Measurements from ENCODE around the gene TEX19. TPM values are rescaled to one million over a fixed set of nuclear protein-coding genes. Genes with fewer than 3 reads are reported as not detected.
"Not testable (repeated sequence)": the region's sequence is repeated elsewhere in the genome, so short reads cannot be mapped to it uniquely, and the experiment has no call there.

Gene TEX19
- total and polyA plus RNA-seq, 2 of the 8 experiments (the other 6 are each of a cell fraction or from before 2014, with no cell fraction given): 0.54 to 0.80 TPM

DNA sequence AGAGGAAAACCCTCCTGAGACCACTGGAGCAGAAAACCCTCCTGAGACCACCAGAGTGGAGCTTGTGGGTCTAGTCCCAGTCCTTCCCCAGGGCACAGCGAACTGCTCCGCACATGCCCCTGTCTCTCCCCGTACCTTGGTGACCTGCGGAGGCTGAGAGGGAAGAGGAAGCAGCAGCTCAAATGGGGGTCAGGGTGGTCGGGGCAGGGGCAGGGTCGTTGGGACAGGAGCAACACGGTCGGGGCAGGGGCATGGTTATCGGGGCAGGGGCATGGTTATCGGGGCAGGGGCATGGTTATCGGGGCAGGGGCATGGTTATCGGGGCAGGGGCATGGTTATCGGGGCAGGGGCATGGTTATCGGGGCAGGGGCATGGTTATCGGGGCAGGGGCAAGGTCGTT lies 53.0 kb downstream of the TEX19 start:
- POLR2A ChIA-PET (ENCODE audit: partially characterized antibody): interaction anchor here (0.6 to 1.5 kb wide), 2 partner anchors 22 to 29 kb away, joined by 4 read pairs; no protein-coding TSS in a partner anchor

More for the DNA sequence above, 53.0 kb downstream of the TEX19 start:
- FAIRE-seq; H3K27ac ChIP-seq (ENCODE audit: low read depth, low read length); H3K4ac ChIP-seq (replicated peaks; ENCODE audit: insufficient read length, low read depth, low read length); H3K9me3 ChIP-seq (ENCODE audit: insufficient read depth in 2 of 2, low read depth in 1 of 2, low read length in 1 of 2); H2BK5ac ChIP-seq (ENCODE audit: low read depth, low read length); H4K91ac ChIP-seq (replicated peaks; ENCODE audit: insufficient read length, low read length); H2BK12ac ChIP-seq (ENCODE audit: low read depth, low read length); H3K9ac ChIP-seq (replicated peaks in 1 of 4; ENCODE audit: extremely low read depth in 1 of 4, low read depth in 3 of 4, low read length in 3 of 4); H3K79me1 ChIP-seq (ENCODE audit: low read depth, low read length); H2BK20ac ChIP-seq (ENCODE audit: low read length); H3K14ac ChIP-seq (ENCODE audit: insufficient read length); H3K4me1 ChIP-seq (replicated peaks in 1 of 4; ENCODE audit: control insufficient read depth in 3 of 4, insufficient read depth in 4 of 4, low read length in 3 of 4); H4K8ac ChIP-seq (ENCODE audit: extremely low read depth, insufficient read depth, low read length); H3K4me2 ChIP-seq (ENCODE audit: insufficient read depth in 1 of 2, low read depth in 2 of 2, low read length in 2 of 2); H3K23me2 ChIP-seq (ENCODE audit: low read depth, low read length); H3K79me2 ChIP-seq (ENCODE audit: control insufficient read depth in 1 of 2, insufficient read depth in 2 of 2, low read length in 2 of 2); H2BK15ac ChIP-seq (ENCODE audit: low read length); H4K5ac ChIP-seq (ENCODE audit: insufficient read length, low read depth, low read length); H3K23ac ChIP-seq (ENCODE audit: insufficient read length); H4K20me1 ChIP-seq (replicated peaks in 1 of 2; ENCODE audit: control insufficient read depth in 1 of 2, insufficient read depth in 2 of 2, low read length in 2 of 2); H2BK120ac ChIP-seq (replicated peaks; ENCODE audit: low read depth, low read length); H2AFZ ChIP-seq (ENCODE audit: low read length); H2AK5ac ChIP-seq (ENCODE audit: low read depth, low read length); H3K56ac ChIP-seq (replicated peaks; ENCODE audit: insufficient read length, low read depth, low read length); H3K27me3 ChIP-seq (replicated peaks in 1 of 4; ENCODE audit: control insufficient read depth in 3 of 4, extremely low read depth in 1 of 4, insufficient read depth in 3 of 4, low read length in 3 of 4); H3K4me3 ChIP-seq (ENCODE audit: extremely low read depth in 1 of 4, insufficient read depth in 2 of 4, low read depth in 3 of 4, low read length in 4 of 4); H3K36me3 ChIP-seq (ENCODE audit: control insufficient read depth in 2 of 4, insufficient read depth in 4 of 4, low read length in 3 of 4); DNase-seq (ENCODE audit: low read depth in 1 of 2, low spot score in 2 of 2); H3K18ac ChIP-seq (ENCODE audit: extremely low read depth, low read length): not testable (repeated sequence)
- CTCF ChIA-PET (ENCODE audit: partially characterized antibody): interaction anchor here (0.5 to 1.0 kb wide), 4 partner anchors 42 to 471 kb away, joined by 3 to 4 read pairs (median 3); no protein-coding TSS in a partner anchor
- WGBS, 2 experiments (ENCODE audit: extremely low coverage in 1 of 2, insufficient coverage in 1 of 2, insufficient read length in 1 of 2, insufficient replicate concordance in 2 of 2, low coverage in 1 of 2, low lambda C conversion rate in 2 of 2, missing lambda C conversion rate in 1 of 2): 89% methylated on average over 7 of the region's 16 CpGs; no CpG with 5 or more reads in 1 of the 2 experiments
